Activated naive CD8-positive, alpha-beta T cell (primary cell): ENCODE measurements around the gene MOK.
A peak's percentile ranks its signal among the peaks of the same experiment; 100 is the strongest.
"Not testable (repeated sequence)": the region's sequence is repeated elsewhere in the genome, so short reads cannot be mapped to it uniquely, and the experiment has no call there.

Experiments
- H3K27ac Mint-ChIP-seq: one replicate; pipeline ENCODE4 v1.8.0; 2021; ENCODE audit warnings: mixed read lengths
- H3K27me3 Mint-ChIP-seq: one replicate; pipeline ENCODE4 v1.8.0; 2021; ENCODE audit warnings: mixed read lengths
- H3K36me3 Mint-ChIP-seq: one replicate; pipeline ENCODE4 v1.8.0; 2021; ENCODE audit warnings: mixed read lengths
- H3K4me1 Mint-ChIP-seq: one replicate; pipeline ENCODE4 v1.8.0; 2021; ENCODE audit warnings: low read depth, mixed read lengths
- H3K4me3 Mint-ChIP-seq: one replicate; pipeline ENCODE4 v1.8.0; 2021; ENCODE audit warnings: mild to moderate bottlenecking, mixed read lengths
- H3K9me3 Mint-ChIP-seq: one replicate; pipeline ENCODE4 v1.8.0; 2021; ENCODE audit warnings: low read depth, mixed read lengths

MOK gene

GRCh38 chr14:102333390-102333789, 28.4 kb upstream of the MOK start:
- Mint-ChIP-seq H3K9me3 (no peaks in the 10 kb centered on the region), H3K27me3 (no peaks in the 10 kb centered on the region), H3K4me1 (peaks cover 3% of the 10 kb centered on the region), H3K27ac (no peak overlapping the region), H3K36me3 (peaks cover 9% of the 10 kb centered on the region), H3K4me3 (no peak overlapping the region)

- Mint-ChIP-seq H3K27me3 (no peaks in the 10 kb centered on the region), H3K9me3 (no peaks in the 10 kb centered on the region), H3K4me3 (no peak overlapping the region), H3K27ac (no peak overlapping the region), H3K4me1 (peaks cover 4% of the 10 kb centered on the region), H3K36me3 (peaks cover 8% of the 10 kb centered on the region)
Measured at GRCh38 chr14:102330806-102331205, 25.8 kb upstream of the MOK start.

GRCh38 chr14:102329381-102329780, 24.4 kb upstream of the MOK start:
- not testable (repeated sequence) for H3K27me3 Mint-ChIP-seq, H3K36me3 Mint-ChIP-seq, H3K4me1 Mint-ChIP-seq, H3K27ac Mint-ChIP-seq, H3K9me3 Mint-ChIP-seq, H3K4me3 Mint-ChIP-seq

- Mint-ChIP-seq H3K4me1 (peaks cover 13% of the 10 kb centered on the region), H3K27ac (no peak overlapping the region), H3K36me3 (peaks cover 6% of the 10 kb centered on the region), H3K4me3 (no peak overlapping the region), H3K9me3 (no peaks in the 10 kb centered on the region), H3K27me3 (no peaks in the 10 kb centered on the region)
Measured at GRCh38 chr14:102326583-102326982, 21.6 kb upstream of the MOK start.

GRCh38 chr14:102325791-102326345, 20.9 kb upstream of the MOK start:
- H3K4me1 Mint-ChIP-seq: peaks cover 16% of the 10 kb centered on the region
- peaks cover 6% of the 10 kb centered on the region for H3K36me3 Mint-ChIP-seq
- no peaks in the 10 kb centered on the region for H3K27me3 Mint-ChIP-seq
- no peaks in the 10 kb centered on the region for H3K9me3 Mint-ChIP-seq
- no peak overlapping the region for H3K27ac Mint-ChIP-seq
- H3K4me3 Mint-ChIP-seq: no peak overlapping the region

GRCh38 chr14:102323102-102323501, 18.1 kb upstream of the MOK start:
- H3K9me3 Mint-ChIP-seq: no peaks in the 10 kb centered on the region
- peaks cover 28% of the 10 kb centered on the region for H3K4me1 Mint-ChIP-seq
- no peaks in the 10 kb centered on the region for H3K27me3 Mint-ChIP-seq
- H3K4me3 Mint-ChIP-seq: peak overlapping the region; percentile 41
- H3K27ac Mint-ChIP-seq: peak overlapping the region; percentile 54
- peaks cover 2% of the 10 kb centered on the region for H3K36me3 Mint-ChIP-seq

- no peaks in the 10 kb centered on the region for H3K9me3 Mint-ChIP-seq
- peak overlapping the region; percentile 61 for H3K27ac Mint-ChIP-seq
- peaks cover 2% of the 10 kb centered on the region for H3K36me3 Mint-ChIP-seq
- no peaks in the 10 kb centered on the region for H3K27me3 Mint-ChIP-seq
- peaks cover 41% of the 10 kb centered on the region for H3K4me1 Mint-ChIP-seq
- H3K4me3 Mint-ChIP-seq: peak overlapping the region; percentile 92
Measured at GRCh38 chr14:102321456-102322422, 16.8 kb upstream of the MOK start.

- Mint-ChIP-seq H3K4me1 (peaks cover 49% of the 10 kb centered on the region), H3K9me3 (no peaks in the 10 kb centered on the region)
Measured at GRCh38 chr14:102320671-102321455, 15.9 kb upstream of the MOK start.

GRCh38 chr14:102320033-102320660, 15.2 kb upstream of the MOK start:
- Mint-ChIP-seq H3K4me1 (peaks cover 49% of the 10 kb centered on the region), H3K27me3 (no peaks in the 10 kb centered on the region), H3K27ac (peak overlapping the region; percentile 93), H3K9me3 (no peaks in the 10 kb centered on the region), H3K4me3 (peak overlapping the region; percentile 92), H3K36me3 (no peaks in the 10 kb centered on the region)

More at GRCh38 chr14:102320671-102321455, 15.9 kb upstream of the MOK start:
- H3K36me3 Mint-ChIP-seq: no peaks in the 10 kb centered on the region
- H3K27ac Mint-ChIP-seq: peak overlapping the region; percentile 93
- H3K4me3 Mint-ChIP-seq: peak overlapping the region; percentile 92
- H3K27me3 Mint-ChIP-seq: no peaks in the 10 kb centered on the region

GRCh38 chr14:102319351-102320032, 14.5 kb upstream of the MOK start, which contains the start of gene ZNF839:
Gene ZNF839 (plus strand): TSS chr14:102319746. CDS start chr14:102319766, 20 bp downstream.
- Mint-ChIP-seq H3K9me3 (no peaks in the 10 kb centered on the region), H3K27ac (peak within 1 kb of the TSS; percentile 95), H3K4me1 (peaks cover 55% of the 10 kb centered on the region), H3K36me3 (no peaks in the 10 kb centered on the region), H3K27me3 (no peaks in the 10 kb centered on the region), H3K4me3 (peak within 1 kb of the TSS; percentile 94)

GRCh38 chr14:102318781-102319276, 13.9 kb upstream of the MOK start:
- no peaks in the 10 kb centered on the region for H3K9me3 Mint-ChIP-seq
- no peaks in the 10 kb centered on the region for H3K27me3 Mint-ChIP-seq
- H3K36me3 Mint-ChIP-seq: no peaks in the 10 kb centered on the region
- peak overlapping the region; percentile 94 for H3K4me3 Mint-ChIP-seq
- H3K4me1 Mint-ChIP-seq: peaks cover 57% of the 10 kb centered on the region
- peak overlapping the region; percentile 95 for H3K27ac Mint-ChIP-seq

- Mint-ChIP-seq H3K36me3 (no peaks in the 10 kb centered on the region), H3K27me3 (no peaks in the 10 kb centered on the region), H3K27ac (peak overlapping the region; percentile 91), H3K9me3 (no peaks in the 10 kb centered on the region), H3K4me3 (peak overlapping the region; percentile 94), H3K4me1 (peaks cover 51% of the 10 kb centered on the region)
Measured at GRCh38 chr14:102317564-102318248, 12.7 kb upstream of the MOK start.

- Mint-ChIP-seq H3K4me1 (peaks cover 50% of the 10 kb centered on the region), H3K36me3 (no peaks in the 10 kb centered on the region)
Measured at GRCh38 chr14:102316743-102317563, 12.0 kb upstream of the MOK start.

More at GRCh38 chr14:102316743-102317563, 12.0 kb upstream of the MOK start:
- H3K27me3 Mint-ChIP-seq: no peaks in the 10 kb centered on the region
- peak overlapping the region; percentile 94 for H3K4me3 Mint-ChIP-seq
- no peaks in the 10 kb centered on the region for H3K9me3 Mint-ChIP-seq
- H3K27ac Mint-ChIP-seq: peak overlapping the region; percentile 91
